ENCODE measurements around the gene ADARB1. TPM values are rescaled to one million over a fixed set of nuclear protein-coding genes. Genes with fewer than 3 reads are reported as not detected.

Gene ADARB1
- total and polyA plus RNA-seq, 9 of the 15 experiments (the other 6 are each of a cell fraction or from before 2014, with no cell fraction given) = 6.7 to 16.0 (median 8.3) TPM

GRCh38 chr21:45040739-45041138 is 33.6 kb upstream of the ADARB1 start (continued):
- no peak for TF ChIP-seq ZNF347 (CRISPR knock-in tag; IDR thresholded peaks at IDR 0.05; ENCODE audit: low read depth)
- TF ChIP-seq MED1 (CRISPR knock-in tag; IDR thresholded peaks at IDR 0.05; ENCODE audit: borderline replicate concordance) = no peak
- TF ChIP-seq MAFF (IDR thresholded peaks at IDR 0.05; ENCODE audit: low read length) = no peak
- no peak for TF ChIP-seq ZNF212 (CRISPR knock-in tag; IDR thresholded peaks at IDR 0.05)

DNA sequence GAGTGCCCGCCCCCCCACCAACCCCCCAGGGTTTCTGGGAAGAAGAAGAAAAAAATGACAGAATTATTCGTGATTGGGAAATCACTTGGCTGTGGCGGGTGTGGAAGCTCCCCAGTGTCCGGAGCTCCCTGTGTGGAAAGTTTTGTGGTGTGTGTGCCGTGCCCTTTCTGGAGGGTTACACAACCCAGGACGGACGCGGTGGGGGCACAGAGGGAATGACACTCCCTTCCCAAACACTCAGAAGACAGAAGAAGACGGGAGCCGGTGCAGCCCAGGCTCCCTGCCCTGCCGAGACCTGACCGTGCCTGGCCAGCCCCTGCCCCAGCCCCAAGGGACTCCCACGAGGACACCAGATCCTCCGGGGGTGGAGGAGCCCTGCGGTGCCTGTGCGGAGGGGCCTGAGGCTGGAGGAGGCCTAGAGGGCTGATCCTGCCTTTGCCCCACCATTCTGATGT is 33.0 kb upstream of the ADARB1 start:
- ChIA-PET CTCF (ENCODE audit: low intra/inter-chr PET ratio) (no interaction called here), POLR2A (interaction anchor here (0.7 kb wide), 1 partner anchor 307 kb away, joined by 4 read pairs; no protein-coding TSS in a partner anchor)
- BruUV-seq (replicated peaks) = no TSS peak
- H3K9me1 ChIP-seq (ENCODE audit: control insufficient read depth, insufficient read depth, low read length) = no peaks in the 10 kb centered on the region
- no peak overlapping the region for H3K27ac ChIP-seq (ENCODE audit: extremely low read depth, low read depth, low read length)
- peaks cover 30 to 59% of the 10 kb centered on the region in 2 experiments for H3K27me3 ChIP-seq (ENCODE audit: control insufficient read depth in 2 of 2, insufficient read depth in 2 of 2, low read length in 2 of 2)
- H3K4me3 ChIP-seq = no peak overlapping the region
- H3K9ac ChIP-seq (ENCODE audit: insufficient read depth in 1 of 2, low read depth in 2 of 2, low read length in 2 of 2) = no peak overlapping the region
- 5% methylated on average over 16 of the region's 16 CpGs for WGBS (ENCODE audit: insufficient coverage, low coverage, missing lambda C conversion rate)
- peaks cover 0 to 20% of the 10 kb centered on the region in 2 experiments; a peak in 1 of 5 replicates for H3K4me1 ChIP-seq (replicated peaks in 1 of 2; ENCODE audit: control insufficient read depth in 2 of 2, insufficient read depth in 2 of 2, low read length in 2 of 2)
- H3K36me3 ChIP-seq (ENCODE audit: control insufficient read depth, insufficient read depth, low read length) = no peaks in the 10 kb centered on the region
- in situ Hi-C loops (cut with MboI) (no loop called here), intact Hi-C loops (cut with micrococcal nuclease) (no loop called here)
- DNase-seq (ENCODE audit: extremely low read depth in 1 of 4, low spot score in 3 of 4) = no peak
- TF ChIP-seq MYBL2 (IDR thresholded peaks at IDR 0.05; ENCODE audit: low read depth) (no peak), MYBL2 (CRISPR knock-in tag; IDR thresholded peaks at IDR 0.05; ENCODE audit: borderline replicate concordance) (no peak), CEBPB (tag; IDR thresholded peaks at IDR 0.05) (peak; percentile 48)
- no peak overlapping the region for H2AFZ ChIP-seq (ENCODE audit: low read depth, low read length)
- H3K79me2 ChIP-seq (ENCODE audit: control insufficient read depth, insufficient read depth, low read length) = no peaks in the 10 kb centered on the region
- H4K20me1 ChIP-seq (replicated peaks; ENCODE audit: control insufficient read depth, insufficient read depth, low read length) = no peaks in the 10 kb centered on the region; the same call in 1 of the 2 replicates
- no peak for FAIRE-seq
- H3K4me2 ChIP-seq (ENCODE audit: insufficient read depth, low read length) = no peak overlapping the region
- ATAC-seq = peak; percentile 52; the same call in 1 of the 3 replicates
- peaks cover 11% of the 10 kb centered on the region for H3K9me3 ChIP-seq (replicated peaks; ENCODE audit: control insufficient read depth, insufficient read depth, low read depth, low read length)

Measured in K562 (cell line).